GM12878 (cell line): ENCODE results near the gene LSM11. TPM values are rescaled to one million over a fixed set of nuclear protein-coding genes. Genes with fewer than 3 reads are reported as not detected.

Source experiments
- ZBTB40 ChIP-seq: fragments of 450-650 bp; IDR thresholded peaks from 2 replicates; pipeline ENCODE4 v1.6.1; 2016; ENCODE audit warnings: mild to moderate bottlenecking, moderate library complexity, borderline replicate concordance
- ZNF687 ChIP-seq: fragments of 450-650 bp; IDR thresholded peaks from 2 replicates; pipeline ENCODE4 v1.6.1; 2017; ENCODE audit warnings: mild to moderate bottlenecking, moderate library complexity
- polyA plus RNA-seq, 11 experiments: library from polyadenylated mRNA; depleted of rRNA in 4 of 11; unstranded in 6 of 11; stranded (reverse) in 5 of 11; fragments of >200 nt; fragmentation: Nextera tagmentation in 4 of 11; fragmentation: Illumina TruSeq in 1 of 11; extraction: Ambion mirVana in 4 of 11; extraction: Trizol in 1 of 11; gene quantifications; 1 replicate in 1 of 11; 2 replicates in 10 of 11; pipeline versions ENCODE4 v1.2.1 to v1.2.3, GENCODE V29; 2011 to 2016; ENCODE audit warnings: inconsistent platforms in 2 of 11, missing spikeins in 2 of 11, low read depth in 1 of 11
- total RNA-seq, 4 experiments: library from RNA; depleted of rRNA in 3 of 4; stranded (reverse); fragments of >200 nt in 3 of 4; fragmentation: Illumina TruSeq in 1 of 4; extraction: Trizol in 1 of 4; gene quantifications; 2 replicates each; pipeline versions ENCODE4 v1.2.1 to v1.2.3, GENCODE V29; 2013 to 2021

Gene LSM11
- total and polyA plus RNA-seq, 10 of the 15 experiments (the other 5 are each of a cell fraction or from before 2014, with no cell fraction given) = 0.71 to 8.5 (median 4.2) TPM

- no peak for TF ChIP-seq ZNF687
- no peak for TF ChIP-seq ZBTB40
Observed at GRCh38 chr5:157735991-157736390, 7.5 kb upstream of the LSM11 start (continued).
